HepG2 (cell line): ENCODE results near the gene GPATCH3. TPM values are rescaled to one million over a fixed set of nuclear protein-coding genes. Genes with fewer than 3 reads are reported as not detected.

ENCODE experiments used
- ARNT2 ChIP-seq: sonication (generic); formaldehyde crosslinking; IDR thresholded peaks from 2 replicates; pipeline ENCODE4 v1.8.0; 2022; ENCODE audit warnings: mild to moderate bottlenecking, low read depth, missing genetic modification reagents, moderate library complexity
- ATF4 ChIP-seq, 2 experiments: fragments of 450-650 bp in 1 of 2; sonication (generic) in 1 of 2; formaldehyde crosslinking; IDR thresholded peaks; 2 replicates each; pipeline versions ENCODE4 v1.5.0 to v1.8.0; 2020 to 2022; ENCODE audit warnings: mild to moderate bottlenecking in 1 of 2, missing genetic modification reagents in 1 of 2
- CREM ChIP-seq, 2 experiments: sonication (generic) in 1 of 2; formaldehyde crosslinking in 1 of 2; IDR thresholded peaks; 2 replicates each; pipeline versions ENCODE4 v1.4.0 to v1.6.1; 2016 to 2020; ENCODE audit warnings: antibody characterized with exemption in 1 of 2, mild to moderate bottlenecking in 1 of 2, missing genetic modification reagents in 1 of 2
- EP300 ChIP-seq, 3 experiments: sonication (generic) in 1 of 3; formaldehyde crosslinking in 1 of 3; IDR thresholded peaks; 2 replicates each; pipeline versions ENCODE4 v1.5.1 to v1.6.1; 2011 to 2020; ENCODE audit warnings: low read depth in 2 of 3, low read length in 2 of 3, borderline replicate concordance in 1 of 3, improper control_type of control experiment in 1 of 3, mild to moderate bottlenecking in 1 of 3, missing genetic modification reagents in 1 of 3, moderate library complexity in 1 of 3
- GATAD2A ChIP-seq: IDR thresholded peaks from 2 replicates; pipeline ENCODE4 v1.6.1; 2016
- HDAC1 ChIP-seq: sonication (generic); formaldehyde crosslinking; IDR thresholded peaks from 2 replicates; pipeline ENCODE4 v1.5.1; 2020; ENCODE audit warnings: mild to moderate bottlenecking, missing genetic modification reagents
- HNF1A ChIP-seq, 2 experiments: sonication (generic) in 1 of 2; formaldehyde crosslinking in 1 of 2; IDR thresholded peaks; 2 replicates each; pipeline versions ENCODE4 v1.4.0 to v1.6.1; 2016 to 2020; ENCODE audit warnings: borderline replicate concordance in 1 of 2, low read depth in 1 of 2, mild to moderate bottlenecking in 1 of 2, missing genetic modification reagents in 1 of 2
- HNF4A ChIP-seq: sonication (generic); formaldehyde crosslinking; IDR thresholded peaks from 2 replicates; pipeline ENCODE4 v1.4.0; 2020; ENCODE audit warnings: missing genetic modification reagents
- HNF4G ChIP-seq, 2 experiments: sonication (generic) in 1 of 2; formaldehyde crosslinking in 1 of 2; IDR thresholded peaks; 2 replicates each; pipeline versions ENCODE4 v1.4.0 to v1.6.1; 2011 to 2020; ENCODE audit warnings: borderline replicate concordance in 2 of 2, low read depth in 2 of 2, mild to moderate bottlenecking in 2 of 2, low read length in 1 of 2, missing genetic modification reagents in 1 of 2, moderate library complexity in 1 of 2
- JARID2 ChIP-seq: sonication (generic); formaldehyde crosslinking; IDR thresholded peaks from 2 replicates; pipeline ENCODE4 v1.8.1; 2023; ENCODE audit warnings: missing genetic modification reagents, inconsistent platforms; ENCODE audit not compliant: insufficient replicate concordance
- PAXIP1 ChIP-seq: sonication (generic); formaldehyde crosslinking; conservative IDR thresholded peaks from 2 replicates; pipeline ENCODE4 v1.4.0; 2020; ENCODE audit warnings: mild to moderate bottlenecking, missing genetic modification reagents, moderate library complexity
- PHF21A ChIP-seq: sonication (generic); formaldehyde crosslinking; IDR thresholded peaks from 2 replicates; pipeline ENCODE4 v1.5.0; 2020; ENCODE audit warnings: mild to moderate bottlenecking, missing genetic modification reagents
- POLR2A ChIP-seq, 2 experiments: IDR thresholded peaks; 2 replicates each; pipeline ENCODE4 v1.6.1; 2011; ENCODE audit warnings: low read depth in 2 of 2, low read length in 2 of 2, mild to moderate bottlenecking in 1 of 2, moderate library complexity in 1 of 2; ENCODE audit not compliant: insufficient read depth in 1 of 2
- SRY ChIP-seq: sonication (generic); formaldehyde crosslinking; IDR thresholded peaks from 2 replicates; pipeline ENCODE4 v1.8.0; 2022; ENCODE audit warnings: mild to moderate bottlenecking, missing genetic modification reagents
- ZMYM4 ChIP-seq: sonication (generic); formaldehyde crosslinking; IDR thresholded peaks from 2 replicates; pipeline ENCODE4 v1.8.1; 2023; ENCODE audit warnings: mild to moderate bottlenecking, missing genetic modification reagents
- ZNF224 ChIP-seq: sonication (generic); formaldehyde crosslinking; IDR thresholded peaks from 2 replicates; pipeline ENCODE4 v1.5.0; 2020; ENCODE audit warnings: mild to moderate bottlenecking, missing genetic modification reagents
- ZNF329 ChIP-seq: sonication (generic); formaldehyde crosslinking; IDR thresholded peaks from 2 replicates; pipeline ENCODE4 v1.9.0; 2021; ENCODE audit warnings: low read depth, mild to moderate bottlenecking, missing genetic modification reagents
- ZNF784 ChIP-seq: sonication (generic); formaldehyde crosslinking; IDR thresholded peaks from 2 replicates; pipeline ENCODE4 v1.5.1; 2020; ENCODE audit warnings: missing genetic modification reagents, mild to moderate bottlenecking, borderline replicate concordance
- polyA plus RNA-seq, 8 experiments: library from polyadenylated mRNA; depleted of rRNA in 3 of 8; stranded (reverse) in 7 of 8; unstranded in 1 of 8; fragments of >200 nt; fragmentation: Illumina TruSeq in 4 of 8; extraction: Trizol in 4 of 8; gene quantifications; 2 replicates each; pipeline versions ENCODE4 v1.2.1 to v1.2.3, GENCODE V29; 2011 to 2016; ENCODE audit warnings: low read depth in 4 of 8, missing spikeins in 1 of 8, mixed read lengths in 1 of 8; ENCODE audit not compliant: insufficient read depth in 1 of 8
- total RNA-seq, 5 experiments: library from RNA; depleted of rRNA; stranded (reverse); fragments of >200 nt; fragmentation: Illumina TruSeq; extraction: Trizol; gene quantifications; 2 replicates each; pipeline ENCODE4 v1.2.3, GENCODE V29; 2016; ENCODE audit warnings: low read depth in 1 of 5

Gene GPATCH3
- total and polyA plus RNA-seq, 2 of the 13 experiments (the other 11 are each of a cell fraction or from before 2014, with no cell fraction given) = 8.3 to 11.0 TPM

- TF ChIP-seq JARID2 (CRISPR knock-in tag) (no peak), PHF21A (CRISPR knock-in tag) (0 out of 2 replicates have a peak, but pooled peaks have one; percentile 28), HNF4A (CRISPR knock-in tag) (peak; percentile 41; the same call in 1 of the 2 replicates), GATAD2A (CRISPR knock-in tag) (peak; percentile 49), HNF1A (IDR thresholded peaks at IDR 0.05; ENCODE audit: low read depth) (0 out of 2 replicates have a peak, but pooled peaks have one; percentile 29), HNF1A (CRISPR knock-in tag; IDR thresholded peaks at IDR 0.05; ENCODE audit: borderline replicate concordance) (no peak), EP300 (IDR thresholded peaks at IDR 0.05; ENCODE audit: low read depth in 2 of 2, low read length in 2 of 2) (peak in 1 of 2 experiments; percentile 64; a peak in 1 of 4 replicates), EP300 (CRISPR knock-in tag; IDR thresholded peaks at IDR 0.05; ENCODE audit: borderline replicate concordance) (no peak), ZNF784 (CRISPR knock-in tag) (0 out of 2 replicates have a peak, but pooled peaks have one; percentile 39), HDAC1 (CRISPR knock-in tag) (peak; percentile 66), ZMYM4 (0 out of 2 replicates have a peak, but pooled peaks have one; percentile 28), SRY (CRISPR knock-in tag) (no peak), CREM (IDR thresholded peaks at IDR 0.05) (peak; percentile 18; the same call in 1 of the 2 replicates), CREM (CRISPR knock-in tag; IDR thresholded peaks at IDR 0.05) (no peak), ZNF329 (0 out of 2 replicates have a peak, but pooled peaks have one; percentile 31), POLR2A (IDR thresholded peaks at IDR 0.05; ENCODE audit: insufficient read depth in 1 of 2, low read depth in 2 of 2, low read length in 2 of 2) (no peak), HNF4G (IDR thresholded peaks at IDR 0.05; ENCODE audit: borderline replicate concordance, low read depth, low read length) (peak; percentile 16; the same call in 1 of the 2 replicates), HNF4G (CRISPR knock-in tag; IDR thresholded peaks at IDR 0.05; ENCODE audit: borderline replicate concordance, low read depth) (no peak), ATF4 (CRISPR knock-in tag; IDR thresholded peaks at IDR 0.05) (no peak), PAXIP1 (CRISPR knock-in tag) (peak; percentile 67), ARNT2 (0 out of 2 replicates have a peak, but pooled peaks have one; percentile 16), ZNF224 (0 out of 2 replicates have a peak, but pooled peaks have one; percentile 48)
These were observed 44.9 kb upstream of the GPATCH3 start (continued) for GRCh38 chr1:26945138-26945537.
